GM23338 (cell line): ENCODE measurements around the gene INO80. TPM values are rescaled to one million over a fixed set of nuclear protein-coding genes. Genes with fewer than 3 reads are reported as not detected.

ENCODE experiments used
- ATAC-seq: fragments of 200-7000 bp; cut with Tn5 transposase; 3 replicates; pipeline ENCODE4 v1.9.1; 2020
- DNase-seq: peaks from one replicate; pipeline ENCODE4 v3.0.0-alpha.2; 2015; ENCODE audit warnings: low spot score
- H2AFZ ChIP-seq: fragments of 200-600 bp; sonication (generic); 2 replicates; pipeline ENCODE4 v1.8.0; 2016; ENCODE audit warnings: antibody characterized with exemption, mild to moderate bottlenecking, moderate library complexity
- H3F3A ChIP-seq: fragments of 200-600 bp; sonication (generic); replicated peaks from 2 replicates; pipeline ENCODE4 v1.8.0; 2017; ENCODE audit warnings: antibody characterized with exemption, mixed run types, low read depth
- H3K27ac ChIP-seq: fragments of 200-600 bp; sonication (generic); 2 replicates; pipeline ENCODE4 v1.6.1; 2016; ENCODE audit warnings: low read depth
- H3K27me3 ChIP-seq: fragments of 200-600 bp; sonication (generic); 2 replicates; pipeline ENCODE4 v1.8.0; 2016; ENCODE audit warnings: mild to moderate bottlenecking, mixed run types, moderate library complexity; ENCODE audit not compliant: insufficient read depth
- H3K36me3 ChIP-seq: fragments of 200-600 bp; sonication (generic); 2 replicates; pipeline ENCODE4 v1.8.0; 2016; ENCODE audit warnings: mild to moderate bottlenecking; ENCODE audit not compliant: insufficient read depth
- H3K4me1 ChIP-seq: fragments of 200-600 bp; sonication (generic); 2 replicates; pipeline ENCODE4 v1.8.0; 2016; ENCODE audit warnings: mild to moderate bottlenecking, moderate library complexity; ENCODE audit not compliant: insufficient read depth
- H3K4me2 ChIP-seq: fragments of 200-600 bp; sonication (generic); 2 replicates; pipeline ENCODE4 v1.7.1; 2017; ENCODE audit warnings: mixed run types
- H3K4me3 ChIP-seq: fragments of 200-600 bp; sonication (generic); 2 replicates; pipeline ENCODE4 v1.6.1; 2016; ENCODE audit warnings: mixed run types
- H3K79me2 ChIP-seq: fragments of 200-600 bp; sonication (generic); replicated peaks from 2 replicates; pipeline ENCODE4 v1.8.0; 2017; ENCODE audit warnings: mild to moderate bottlenecking; ENCODE audit not compliant: insufficient read depth
- H3K9me2 ChIP-seq: fragments of 200-600 bp; sonication (generic); 2 replicates; pipeline ENCODE4 v1.8.0; 2017; ENCODE audit not compliant: insufficient read depth
- H4K20me1 ChIP-seq: fragments of 200-600 bp; sonication (generic); replicated peaks from 2 replicates; pipeline ENCODE4 v1.8.0; 2017; ENCODE audit warnings: mild to moderate bottlenecking; ENCODE audit not compliant: insufficient read depth
- H3K27ac Mint-ChIP-seq: 2 replicates; pipeline ENCODE4 v1.8.0; 2020; ENCODE audit warnings: inconsistent platforms, mild to moderate bottlenecking, moderate library complexity, mixed read lengths
- H3K27me3 Mint-ChIP-seq: 3 replicates; pipeline ENCODE4 v1.8.0; 2022; ENCODE audit warnings: low read depth, mild to moderate bottlenecking, moderate library complexity, mixed read lengths, inconsistent platforms; ENCODE audit not compliant: insufficient read depth, poor library complexity
- H3K36me3 Mint-ChIP-seq: 3 replicates; pipeline ENCODE4 v1.8.0; 2021; ENCODE audit warnings: low read depth, mild to moderate bottlenecking, inconsistent platforms, moderate library complexity, mixed read lengths
- H3K4me1 Mint-ChIP-seq: 3 replicates; pipeline ENCODE4 v1.8.0; 2020; ENCODE audit warnings: mild to moderate bottlenecking, inconsistent platforms, mixed read lengths
- H3K4me3 Mint-ChIP-seq: 3 replicates; pipeline ENCODE4 v1.8.0; 2021; ENCODE audit warnings: moderate library complexity, mild to moderate bottlenecking, inconsistent platforms, mixed read lengths
- H3K9me3 Mint-ChIP-seq: 3 replicates; pipeline ENCODE4 v1.8.0; 2020; ENCODE audit warnings: moderate library complexity, mild to moderate bottlenecking, inconsistent platforms, mixed read lengths
- EZH2phosphoT487 ChIP-seq: fragments of 200-600 bp; sonication (generic); IDR thresholded peaks from one replicate; pipeline ENCODE4 v1.8.1; 2018; ENCODE audit warnings: antibody characterized with exemption; ENCODE audit not compliant: unreplicated experiment
- JUNB ChIP-seq: IDR thresholded peaks from one replicate; pipeline ENCODE4 v1.6.1; 2016; ENCODE audit warnings: antibody characterized with exemption; ENCODE audit not compliant: unreplicated experiment
- POLR2AphosphoS5 ChIP-seq: IDR thresholded peaks from 2 replicates; pipeline ENCODE4 v1.6.1; 2016; ENCODE audit warnings: antibody characterized with exemption, low read depth
- STAT1 ChIP-seq: IDR thresholded peaks from one replicate; pipeline ENCODE4 v1.6.1; 2016; ENCODE audit warnings: antibody characterized with exemption; ENCODE audit not compliant: unreplicated experiment
- ZNF331 ChIP-seq: fragments of 250-450 bp; sonication (Bioruptor Pico); IDR thresholded peaks from 2 replicates; pipeline ENCODE4 v1.5.0; 2020; ENCODE audit warnings: low read depth, mild to moderate bottlenecking, moderate library complexity
- ZNF462 ChIP-seq: fragments of 250-450 bp; sonication (Bioruptor Pico); IDR thresholded peaks from 2 replicates; pipeline ENCODE4 v1.5.0; 2020; ENCODE audit warnings: mild to moderate bottlenecking, moderate library complexity
- polyA plus RNA-seq: library from polyadenylated mRNA; unstranded; fragments of >200 nt; fragmentation: Nextera tagmentation; extraction: Ambion mirVana; gene quantifications from 2 replicates; pipeline ENCODE4 v1.2.1, GENCODE V29; 2016
- total RNA-seq: library from RNA; depleted of rRNA; stranded (reverse); fragments of >200 nt; shearing (Covaris generic); gene quantifications from 2 replicates; pipeline ENCODE4 v1.2.3, GENCODE V29; 2014
- TF ChIP-seq, protein P1 (sequence below): IDR thresholded peaks from one replicate; pipeline ENCODE4 v1.6.1; 2018; ENCODE audit warnings: antibody characterized with exemption; ENCODE audit not compliant: unreplicated experiment
- TF ChIP-seq, protein P2 (sequence below): IDR thresholded peaks from 2 replicates; pipeline ENCODE4 v1.6.1; 2016; ENCODE audit warnings: antibody characterized with exemption
- TF ChIP-seq, protein P3 (sequence below), 2 experiments: fragments of 200-600 bp in 1 of 2; sonication (generic) in 1 of 2; conservative IDR thresholded peaks; 2 replicates each; pipeline versions ENCODE4 v1.5.1 to v1.6.1; 2016 to 2017; ENCODE audit warnings: antibody characterized with exemption in 2 of 2, low read depth in 2 of 2, mild to moderate bottlenecking in 2 of 2, moderate library complexity in 1 of 2

The INO80 gene
- total and polyA plus RNA-seq, 2 experiments from 2014 or later, result 6.5 to 24.9 TPM

DNA sequence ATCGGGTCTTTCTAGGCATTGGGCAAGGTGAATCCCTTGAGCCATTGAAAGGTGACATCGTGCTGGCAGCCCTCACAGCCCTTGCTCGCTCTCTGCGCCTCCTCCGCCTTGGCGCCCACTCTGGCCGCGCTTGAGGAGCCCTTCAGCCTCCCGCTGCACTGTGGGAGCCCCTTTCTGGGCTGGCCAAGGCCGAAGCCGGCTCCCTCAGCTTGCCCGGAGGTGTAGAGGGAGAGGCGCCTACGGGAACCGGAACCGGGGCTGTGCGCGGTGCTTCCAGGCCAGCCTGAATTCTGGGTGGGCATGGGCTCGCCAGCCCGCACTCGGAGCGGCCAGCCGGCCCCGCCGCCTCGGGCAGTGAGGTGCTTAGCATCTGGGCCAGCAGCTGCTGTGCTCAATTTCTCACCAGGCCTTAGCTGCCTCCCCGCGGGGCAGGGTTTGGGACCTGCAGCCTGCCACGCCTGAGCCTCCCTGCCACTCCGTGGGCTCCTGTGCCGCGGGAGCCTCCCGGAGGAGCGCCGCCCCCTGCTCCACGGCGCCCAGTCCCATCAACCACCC is 35.4 kb upstream of the INO80 start:
- Histone ChIP-seq H3K36me3 (no peaks in the 10 kb centered on the region), H3K9me2 (no peaks in the 10 kb centered on the region), H2AFZ (peak overlapping the region; percentile 59), H3F3A (no peaks in the 10 kb centered on the region), H3K4me3 (no peak overlapping the region), H3K79me2 (no peaks in the 10 kb centered on the region), H3K4me2 (no peak overlapping the region), H3K4me1 (no peaks in the 10 kb centered on the region), H4K20me1 (no peaks in the 10 kb centered on the region), H3K27me3 (no peaks in the 10 kb centered on the region), H3K27ac (no peak overlapping the region)
- H3K36me3 Mint-ChIP-seq, result no peaks in the 10 kb centered on the region
- peaks cover 1% of the 10 kb centered on the region for H3K27me3 Mint-ChIP-seq
- peaks cover 5% of the 10 kb centered on the region; the same call in 1 of the 3 replicates for H3K9me3 Mint-ChIP-seq
- no peak for TF ChIP-seq JUNB
- TF ChIP-seq ZNF462, result no peak
- TF ChIP-seq, protein P1, sequence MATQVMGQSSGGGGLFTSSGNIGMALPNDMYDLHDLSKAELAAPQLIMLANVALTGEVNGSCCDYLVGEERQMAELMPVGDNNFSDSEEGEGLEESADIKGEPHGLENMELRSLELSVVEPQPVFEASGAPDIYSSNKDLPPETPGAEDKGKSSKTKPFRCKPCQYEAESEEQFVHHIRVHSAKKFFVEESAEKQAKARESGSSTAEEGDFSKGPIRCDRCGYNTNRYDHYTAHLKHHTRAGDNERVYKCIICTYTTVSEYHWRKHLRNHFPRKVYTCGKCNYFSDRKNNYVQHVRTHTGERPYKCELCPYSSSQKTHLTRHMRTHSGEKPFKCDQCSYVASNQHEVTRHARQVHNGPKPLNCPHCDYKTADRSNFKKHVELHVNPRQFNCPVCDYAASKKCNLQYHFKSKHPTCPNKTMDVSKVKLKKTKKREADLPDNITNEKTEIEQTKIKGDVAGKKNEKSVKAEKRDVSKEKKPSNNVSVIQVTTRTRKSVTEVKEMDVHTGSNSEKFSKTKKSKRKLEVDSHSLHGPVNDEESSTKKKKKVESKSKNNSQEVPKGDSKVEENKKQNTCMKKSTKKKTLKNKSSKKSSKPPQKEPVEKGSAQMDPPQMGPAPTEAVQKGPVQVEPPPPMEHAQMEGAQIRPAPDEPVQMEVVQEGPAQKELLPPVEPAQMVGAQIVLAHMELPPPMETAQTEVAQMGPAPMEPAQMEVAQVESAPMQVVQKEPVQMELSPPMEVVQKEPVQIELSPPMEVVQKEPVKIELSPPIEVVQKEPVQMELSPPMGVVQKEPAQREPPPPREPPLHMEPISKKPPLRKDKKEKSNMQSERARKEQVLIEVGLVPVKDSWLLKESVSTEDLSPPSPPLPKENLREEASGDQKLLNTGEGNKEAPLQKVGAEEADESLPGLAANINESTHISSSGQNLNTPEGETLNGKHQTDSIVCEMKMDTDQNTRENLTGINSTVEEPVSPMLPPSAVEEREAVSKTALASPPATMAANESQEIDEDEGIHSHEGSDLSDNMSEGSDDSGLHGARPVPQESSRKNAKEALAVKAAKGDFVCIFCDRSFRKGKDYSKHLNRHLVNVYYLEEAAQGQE, result no peak
- TF ChIP-seq ZNF331 (CRISPR knock-in tag), result no peak
- TF ChIP-seq EZH2phosphoT487, result no peak
- TF ChIP-seq STAT1, result no peak
- TF ChIP-seq, protein P2, sequence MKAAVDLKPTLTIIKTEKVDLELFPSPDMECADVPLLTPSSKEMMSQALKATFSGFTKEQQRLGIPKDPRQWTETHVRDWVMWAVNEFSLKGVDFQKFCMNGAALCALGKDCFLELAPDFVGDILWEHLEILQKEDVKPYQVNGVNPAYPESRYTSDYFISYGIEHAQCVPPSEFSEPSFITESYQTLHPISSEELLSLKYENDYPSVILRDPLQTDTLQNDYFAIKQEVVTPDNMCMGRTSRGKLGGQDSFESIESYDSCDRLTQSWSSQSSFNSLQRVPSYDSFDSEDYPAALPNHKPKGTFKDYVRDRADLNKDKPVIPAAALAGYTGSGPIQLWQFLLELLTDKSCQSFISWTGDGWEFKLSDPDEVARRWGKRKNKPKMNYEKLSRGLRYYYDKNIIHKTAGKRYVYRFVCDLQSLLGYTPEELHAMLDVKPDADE, result no peak
- TF ChIP-seq, protein P3, sequence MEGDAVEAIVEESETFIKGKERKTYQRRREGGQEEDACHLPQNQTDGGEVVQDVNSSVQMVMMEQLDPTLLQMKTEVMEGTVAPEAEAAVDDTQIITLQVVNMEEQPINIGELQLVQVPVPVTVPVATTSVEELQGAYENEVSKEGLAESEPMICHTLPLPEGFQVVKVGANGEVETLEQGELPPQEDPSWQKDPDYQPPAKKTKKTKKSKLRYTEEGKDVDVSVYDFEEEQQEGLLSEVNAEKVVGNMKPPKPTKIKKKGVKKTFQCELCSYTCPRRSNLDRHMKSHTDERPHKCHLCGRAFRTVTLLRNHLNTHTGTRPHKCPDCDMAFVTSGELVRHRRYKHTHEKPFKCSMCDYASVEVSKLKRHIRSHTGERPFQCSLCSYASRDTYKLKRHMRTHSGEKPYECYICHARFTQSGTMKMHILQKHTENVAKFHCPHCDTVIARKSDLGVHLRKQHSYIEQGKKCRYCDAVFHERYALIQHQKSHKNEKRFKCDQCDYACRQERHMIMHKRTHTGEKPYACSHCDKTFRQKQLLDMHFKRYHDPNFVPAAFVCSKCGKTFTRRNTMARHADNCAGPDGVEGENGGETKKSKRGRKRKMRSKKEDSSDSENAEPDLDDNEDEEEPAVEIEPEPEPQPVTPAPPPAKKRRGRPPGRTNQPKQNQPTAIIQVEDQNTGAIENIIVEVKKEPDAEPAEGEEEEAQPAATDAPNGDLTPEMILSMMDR (conservative IDR thresholded peaks at IDR 0.05; ENCODE audit: low read depth in 2 of 2), result no peak
- TF ChIP-seq POLR2AphosphoS5, result no peak
- H3K4me1 Mint-ChIP-seq, result no peaks in the 10 kb centered on the region
- H3K27ac Mint-ChIP-seq, result no peak overlapping the region
- no peak for DNase-seq
- H3K4me3 Mint-ChIP-seq, result no peak overlapping the region
- ATAC-seq, result no peak; the same call in 2 of the 3 replicates
